WTC11 (cell line): ENCODE data around the gene TAMALIN. TPM values are rescaled to one million over a fixed set of nuclear protein-coding genes. Genes with fewer than 3 reads are reported as not detected.

Experiments
- ATAC-seq: fragments of 200-7000 bp; cut with Tn5 transposase; 2 replicates; pipeline ENCODE4 v1.10.0; 2021; ENCODE audit warnings: mild to moderate bottlenecking, moderate library complexity
- CTCF ChIA-PET: fragments of 300-600 bp; sonication (Branson Sonifier 250); formaldehyde crosslinking; loops from one replicate; lab custom pipeline; 2021; ENCODE audit warnings: antibody characterized with exemption; lab: Charles Lee
- POLR2A ChIA-PET: fragments of 350-600 bp; sonication (Branson Sonifier 250); formaldehyde crosslinking; loops from one replicate; lab custom pipeline; 2021; ENCODE audit warnings: antibody characterized with exemption; lab: Charles Lee
- DNase-seq: peaks from one replicate; pipeline ENCODE4 v3.0.0; 2021; ENCODE audit warnings: low spot score
- H3K27ac Mint-ChIP-seq: 2 replicates; pipeline ENCODE4 v1.8.0; 2021; ENCODE audit warnings: mixed read lengths
- H3K27me3 Mint-ChIP-seq: 2 replicates; pipeline ENCODE4 v1.8.0; 2021; ENCODE audit warnings: low read depth, mild to moderate bottlenecking, moderate library complexity, mixed read lengths
- H3K36me3 Mint-ChIP-seq: 2 replicates; pipeline ENCODE4 v1.8.0; 2021; ENCODE audit warnings: mixed read lengths
- H3K4me1 Mint-ChIP-seq: 2 replicates; pipeline ENCODE4 v1.8.0; 2022; ENCODE audit warnings: mixed read lengths
- H3K4me3 Mint-ChIP-seq: 2 replicates; pipeline ENCODE4 v1.8.0; 2021; ENCODE audit warnings: mild to moderate bottlenecking, moderate library complexity, mixed read lengths
- H3K9me3 Mint-ChIP-seq: 2 replicates; pipeline ENCODE4 v1.8.0; 2021; ENCODE audit warnings: mixed read lengths
- ATF1 ChIP-seq: sonication (generic); formaldehyde crosslinking; IDR thresholded peaks from 2 replicates; pipeline ENCODE4 v1.8.1; 2023; ENCODE audit warnings: mild to moderate bottlenecking, moderate library complexity, missing genetic modification reagents
- E2F5 ChIP-seq: sonication (generic); formaldehyde crosslinking; IDR thresholded peaks from 2 replicates; pipeline ENCODE4 v1.8.1; 2022; ENCODE audit warnings: mild to moderate bottlenecking, moderate library complexity, missing genetic modification reagents
- ELF4 ChIP-seq: sonication (generic); formaldehyde crosslinking; IDR thresholded peaks from 2 replicates; pipeline ENCODE4 v1.8.1; 2022; ENCODE audit warnings: low read depth, mild to moderate bottlenecking, moderate library complexity, missing genetic modification reagents
- FOXP1 ChIP-seq: sonication (generic); formaldehyde crosslinking; IDR thresholded peaks from 2 replicates; pipeline ENCODE4 v1.8.0; 2022; ENCODE audit warnings: missing genetic modification reagents, mild to moderate bottlenecking, moderate library complexity, borderline replicate concordance
- GTF2I ChIP-seq: fragments of 250-450 bp; sonication (Bioruptor Pico); conservative IDR thresholded peaks from 2 replicates; pipeline ENCODE4 v1.4.0; 2021; ENCODE audit warnings: mild to moderate bottlenecking
- MXD4 ChIP-seq: fragments of 250-450 bp; sonication (Bioruptor Pico); IDR thresholded peaks from 2 replicates; pipeline ENCODE4 v1.8.0; 2021; ENCODE audit warnings: mild to moderate bottlenecking, moderate library complexity, borderline replicate concordance
- NR1H2 ChIP-seq: sonication (generic); formaldehyde crosslinking; IDR thresholded peaks from 2 replicates; pipeline ENCODE4 v1.9.0; 2021; ENCODE audit warnings: mild to moderate bottlenecking, moderate library complexity, missing genetic modification reagents
- NR2C2 ChIP-seq: sonication (generic); formaldehyde crosslinking; IDR thresholded peaks from 2 replicates; pipeline ENCODE4 v1.8.0; 2022; ENCODE audit warnings: mild to moderate bottlenecking, missing genetic modification reagents
- NR3C1 ChIP-seq: sonication (generic); formaldehyde crosslinking; conservative IDR thresholded peaks from 2 replicates; pipeline ENCODE4 v1.8.1; 2023; ENCODE audit warnings: low read depth, mild to moderate bottlenecking, missing genetic modification reagents
- RELA ChIP-seq: sonication (generic); formaldehyde crosslinking; IDR thresholded peaks from 2 replicates; pipeline ENCODE4 v1.8.1; 2022; ENCODE audit warnings: missing genetic modification reagents, mild to moderate bottlenecking, borderline replicate concordance
- SP1 ChIP-seq: sonication (generic); formaldehyde crosslinking; conservative IDR thresholded peaks from 2 replicates; pipeline ENCODE4 v1.8.1; 2022; ENCODE audit warnings: missing genetic modification reagents
- STAT6 ChIP-seq: sonication (generic); formaldehyde crosslinking; conservative IDR thresholded peaks from 2 replicates; pipeline ENCODE4 v1.8.1; 2023; ENCODE audit warnings: mild to moderate bottlenecking, low read depth, missing genetic modification reagents, moderate library complexity
- ZNF121 ChIP-seq: sonication (generic); formaldehyde crosslinking; IDR thresholded peaks from 2 replicates; pipeline ENCODE4 v1.8.0; 2023; ENCODE audit warnings: missing genetic modification reagents
- ZNF425 ChIP-seq: fragments of 250-450 bp; sonication (Bioruptor Pico); conservative IDR thresholded peaks from 2 replicates; pipeline ENCODE4 v1.9.0; 2021; ENCODE audit warnings: mild to moderate bottlenecking
- ZNF671 ChIP-seq: fragments of 250-450 bp; sonication (Bioruptor Pico); IDR thresholded peaks from 2 replicates; pipeline ENCODE4 v1.8.0; 2021; ENCODE audit warnings: mild to moderate bottlenecking
- total RNA-seq: library from RNA; stranded (reverse); gene quantifications from 3 replicates; pipeline ENCODE4 v1.2.3, GENCODE V29; 2021
- TF ChIP-seq, protein P1 (sequence below): sonication (generic); formaldehyde crosslinking; IDR thresholded peaks from 2 replicates; pipeline ENCODE4 v1.8.1; 2023; ENCODE audit warnings: mild to moderate bottlenecking, missing genetic modification reagents, moderate library complexity
- TF ChIP-seq, protein P2 (sequence below): fragments of 250-450 bp; sonication (Bioruptor Pico); IDR thresholded peaks from 2 replicates; pipeline ENCODE4 v1.9.0; 2021; ENCODE audit warnings: mild to moderate bottlenecking, borderline replicate concordance

Gene TAMALIN
- total RNA-seq, 1 experiment from 2014 or later, result 6.1 TPM

DNA sequence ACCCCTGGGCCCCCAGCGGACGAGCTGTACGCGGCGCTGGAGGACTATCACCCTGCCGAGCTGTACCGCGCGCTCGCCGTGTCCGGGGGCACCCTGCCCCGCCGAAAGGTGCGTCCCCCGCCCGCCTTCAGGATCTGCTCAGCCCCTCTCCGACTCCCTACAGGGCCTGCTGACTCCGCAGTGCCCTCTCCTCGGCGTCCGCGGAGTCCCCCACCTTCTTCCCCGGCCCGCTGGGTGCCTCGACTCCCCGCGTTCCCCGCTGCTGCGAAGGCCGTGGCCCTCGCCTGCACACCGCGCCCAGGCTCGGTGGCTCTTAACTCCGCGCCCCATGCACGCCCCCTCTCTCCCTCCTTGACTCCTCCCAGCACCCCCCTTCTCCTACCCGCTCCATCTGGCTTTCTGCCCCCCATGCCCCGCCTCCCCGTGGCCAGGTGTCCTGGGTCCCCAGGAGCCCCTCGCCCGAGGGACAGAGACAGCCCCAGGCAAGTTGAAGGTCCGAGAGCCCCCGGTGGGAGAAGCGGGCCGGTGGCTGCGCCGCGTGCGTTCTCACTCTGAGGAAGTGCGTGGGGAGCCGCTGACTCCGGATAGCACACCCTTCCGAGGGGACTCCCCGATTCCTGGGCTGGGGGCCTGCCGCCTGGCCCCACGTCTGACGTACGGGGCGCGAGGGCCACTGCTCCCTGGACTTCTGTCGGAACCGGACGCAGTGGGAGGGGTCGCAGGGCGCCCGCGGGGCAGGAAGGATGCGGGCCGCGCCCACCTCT is 594 bp downstream of the TAMALIN start:
- ChIA-PET CTCF (interaction anchor here (0.9 to 38.0 kb wide), 8 partner anchors 14 to 193 kb away, joined by 3 to 1431 read pairs (median 4); partner anchors contain the start of gene NR4A1), POLR2A (no interaction called here)
- Mint-ChIP-seq H3K4me3 (peak overlapping the region; percentile 81), H3K4me1 (peaks cover 36% of the 10 kb centered on the region), H3K9me3 (no peaks in the 10 kb centered on the region), H3K27me3 (peaks cover 59% of the 10 kb centered on the region), H3K36me3 (0 out of 2 replicates have a peak, but pooled peaks cover 2% of the 10 kb centered on the region), H3K27ac (no peak overlapping the region)
- no peak for ATAC-seq
- TF ChIP-seq E2F5 (0 out of 2 replicates have a peak, but pooled peaks have one; percentile 46), RELA (0 out of 2 replicates have a peak, but pooled peaks have one; percentile 24), FOXP1 (CRISPR knock-in tag) (peak; percentile 49; the same call in 1 of the 2 replicates), STAT6 (CRISPR knock-in tag) (no peak), NR3C1 (CRISPR knock-in tag) (0 out of 2 replicates have a peak, but pooled peaks have one; percentile 73)
- TF ChIP-seq, protein P1, sequence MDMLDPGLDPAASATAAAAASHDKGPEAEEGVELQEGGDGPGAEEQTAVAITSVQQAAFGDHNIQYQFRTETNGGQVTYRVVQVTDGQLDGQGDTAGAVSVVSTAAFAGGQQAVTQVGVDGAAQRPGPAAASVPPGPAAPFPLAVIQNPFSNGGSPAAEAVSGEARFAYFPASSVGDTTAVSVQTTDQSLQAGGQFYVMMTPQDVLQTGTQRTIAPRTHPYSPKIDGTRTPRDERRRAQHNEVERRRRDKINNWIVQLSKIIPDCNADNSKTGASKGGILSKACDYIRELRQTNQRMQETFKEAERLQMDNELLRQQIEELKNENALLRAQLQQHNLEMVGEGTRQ (CRISPR knock-in tag), result 0 out of 2 replicates have a peak, but pooled peaks have one; percentile 14
- peak; percentile 43 for DNase-seq

DNA sequence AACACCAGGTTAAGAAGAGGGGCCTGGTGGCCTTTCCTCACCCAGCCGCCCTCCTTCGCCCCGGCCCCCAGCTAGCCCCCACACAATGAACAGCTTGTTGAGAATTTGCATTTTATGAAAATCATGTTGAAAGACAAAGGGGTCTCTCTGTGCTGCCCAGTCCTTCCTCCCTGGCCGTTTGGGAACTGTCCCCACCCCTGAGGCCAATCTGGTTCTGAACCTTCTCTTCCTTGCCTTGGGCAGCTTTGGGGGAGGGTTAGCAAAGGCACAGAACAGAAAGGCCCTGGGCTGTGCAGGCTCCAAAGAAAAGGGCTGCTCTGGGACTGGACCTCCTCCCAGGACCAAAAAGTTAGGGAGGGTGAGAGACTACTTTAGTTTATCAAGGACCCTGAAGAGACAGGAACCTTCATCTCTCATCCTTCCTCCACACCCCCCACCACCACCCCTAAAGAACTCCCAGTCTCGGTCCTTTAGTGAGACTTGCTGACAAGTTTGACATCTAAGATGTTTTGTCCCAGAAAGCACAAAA is 1.3 kb downstream of the TAMALIN start:
- DNase-seq (no peak), ATAC-seq (no peak)
- Mint-ChIP-seq H3K9me3 (no peaks in the 10 kb centered on the region), H3K4me3 (peak overlapping the region; percentile 81)
- ChIA-PET CTCF (interaction anchor here (0.7 to 38.0 kb wide), 2 partner anchors 15 to 133 kb away, joined by 3 to 1431 read pairs; no protein-coding TSS in a partner anchor), POLR2A (no interaction called here)
- peak; percentile 97 for TF ChIP-seq ZNF121 (CRISPR knock-in tag)
- TF ChIP-seq MXD4 (CRISPR knock-in tag), result no peak
- TF ChIP-seq, all 79 proteins: peak for 1
- no peak overlapping the region for H3K27ac Mint-ChIP-seq
- H3K4me1 Mint-ChIP-seq, result peaks cover 36% of the 10 kb centered on the region
- peaks cover 62% of the 10 kb centered on the region for H3K27me3 Mint-ChIP-seq
- 0 out of 2 replicates have a peak, but pooled peaks cover 2% of the 10 kb centered on the region for H3K36me3 Mint-ChIP-seq

- Mint-ChIP-seq H3K4me3 (no peak overlapping the region), H3K9me3 (no peaks in the 10 kb centered on the region), H3K27me3 (peaks cover 72% of the 10 kb centered on the region), H3K27ac (no peak overlapping the region), H3K36me3 (peaks cover 5% of the 10 kb centered on the region; the same call in 1 of the 2 replicates), H3K4me1 (peaks cover 43% of the 10 kb centered on the region)
- POLR2A ChIA-PET, result interaction anchor here (0.6 to 1.2 kb wide), 3 partner anchors 24 to 968 kb away, joined by 4 to 5 read pairs (median 4); no protein-coding TSS in a partner anchor
- ATAC-seq (no peak), DNase-seq (no peak)
- CTCF ChIA-PET, result interaction anchor here (0.9 to 38.0 kb wide), 12 partner anchors 12 to 134 kb away, joined by 3 to 1431 read pairs (median 6); partner anchors contain the start of gene NR4A1
- no peak for TF ChIP-seq ZNF671 (CRISPR knock-in tag)
- no peak for TF ChIP-seq NR2C2 (CRISPR knock-in tag)
- no peak for TF ChIP-seq ZNF425 (CRISPR knock-in tag)
- no peak for TF ChIP-seq SP1 (CRISPR knock-in tag)
- no peak for TF ChIP-seq FOXP1 (CRISPR knock-in tag)
- no peak for TF ChIP-seq GTF2I
- no peak for TF ChIP-seq ATF1 (CRISPR knock-in tag)
- TF ChIP-seq, protein P2, sequence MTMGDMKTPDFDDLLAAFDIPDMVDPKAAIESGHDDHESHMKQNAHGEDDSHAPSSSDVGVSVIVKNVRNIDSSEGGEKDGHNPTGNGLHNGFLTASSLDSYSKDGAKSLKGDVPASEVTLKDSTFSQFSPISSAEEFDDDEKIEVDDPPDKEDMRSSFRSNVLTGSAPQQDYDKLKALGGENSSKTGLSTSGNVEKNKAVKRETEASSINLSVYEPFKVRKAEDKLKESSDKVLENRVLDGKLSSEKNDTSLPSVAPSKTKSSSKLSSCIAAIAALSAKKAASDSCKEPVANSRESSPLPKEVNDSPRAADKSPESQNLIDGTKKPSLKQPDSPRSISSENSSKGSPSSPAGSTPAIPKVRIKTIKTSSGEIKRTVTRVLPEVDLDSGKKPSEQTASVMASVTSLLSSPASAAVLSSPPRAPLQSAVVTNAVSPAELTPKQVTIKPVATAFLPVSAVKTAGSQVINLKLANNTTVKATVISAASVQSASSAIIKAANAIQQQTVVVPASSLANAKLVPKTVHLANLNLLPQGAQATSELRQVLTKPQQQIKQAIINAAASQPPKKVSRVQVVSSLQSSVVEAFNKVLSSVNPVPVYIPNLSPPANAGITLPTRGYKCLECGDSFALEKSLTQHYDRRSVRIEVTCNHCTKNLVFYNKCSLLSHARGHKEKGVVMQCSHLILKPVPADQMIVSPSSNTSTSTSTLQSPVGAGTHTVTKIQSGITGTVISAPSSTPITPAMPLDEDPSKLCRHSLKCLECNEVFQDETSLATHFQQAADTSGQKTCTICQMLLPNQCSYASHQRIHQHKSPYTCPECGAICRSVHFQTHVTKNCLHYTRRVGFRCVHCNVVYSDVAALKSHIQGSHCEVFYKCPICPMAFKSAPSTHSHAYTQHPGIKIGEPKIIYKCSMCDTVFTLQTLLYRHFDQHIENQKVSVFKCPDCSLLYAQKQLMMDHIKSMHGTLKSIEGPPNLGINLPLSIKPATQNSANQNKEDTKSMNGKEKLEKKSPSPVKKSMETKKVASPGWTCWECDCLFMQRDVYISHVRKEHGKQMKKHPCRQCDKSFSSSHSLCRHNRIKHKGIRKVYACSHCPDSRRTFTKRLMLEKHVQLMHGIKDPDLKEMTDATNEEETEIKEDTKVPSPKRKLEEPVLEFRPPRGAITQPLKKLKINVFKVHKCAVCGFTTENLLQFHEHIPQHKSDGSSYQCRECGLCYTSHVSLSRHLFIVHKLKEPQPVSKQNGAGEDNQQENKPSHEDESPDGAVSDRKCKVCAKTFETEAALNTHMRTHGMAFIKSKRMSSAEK, result no peak
- TF ChIP-seq ELF4, result no peak
- no peak for TF ChIP-seq NR1H2 (CRISPR knock-in tag)
These were observed 2.5 kb downstream of the TAMALIN start for GRCh38 chr12:52009081-52009751.
